GM19099 (cell line): ENCODE data around the gene TMEM255B.

Experiments
- POLR2A ChIP-seq: IDR thresholded peaks from 3 replicates; pipeline ENCODE4 v1.6.1; 2011; ENCODE audit warnings: low read depth; ENCODE audit not compliant: insufficient read length; ENCODE audit errors: extremely low read depth

The TMEM255B gene

DNA sequence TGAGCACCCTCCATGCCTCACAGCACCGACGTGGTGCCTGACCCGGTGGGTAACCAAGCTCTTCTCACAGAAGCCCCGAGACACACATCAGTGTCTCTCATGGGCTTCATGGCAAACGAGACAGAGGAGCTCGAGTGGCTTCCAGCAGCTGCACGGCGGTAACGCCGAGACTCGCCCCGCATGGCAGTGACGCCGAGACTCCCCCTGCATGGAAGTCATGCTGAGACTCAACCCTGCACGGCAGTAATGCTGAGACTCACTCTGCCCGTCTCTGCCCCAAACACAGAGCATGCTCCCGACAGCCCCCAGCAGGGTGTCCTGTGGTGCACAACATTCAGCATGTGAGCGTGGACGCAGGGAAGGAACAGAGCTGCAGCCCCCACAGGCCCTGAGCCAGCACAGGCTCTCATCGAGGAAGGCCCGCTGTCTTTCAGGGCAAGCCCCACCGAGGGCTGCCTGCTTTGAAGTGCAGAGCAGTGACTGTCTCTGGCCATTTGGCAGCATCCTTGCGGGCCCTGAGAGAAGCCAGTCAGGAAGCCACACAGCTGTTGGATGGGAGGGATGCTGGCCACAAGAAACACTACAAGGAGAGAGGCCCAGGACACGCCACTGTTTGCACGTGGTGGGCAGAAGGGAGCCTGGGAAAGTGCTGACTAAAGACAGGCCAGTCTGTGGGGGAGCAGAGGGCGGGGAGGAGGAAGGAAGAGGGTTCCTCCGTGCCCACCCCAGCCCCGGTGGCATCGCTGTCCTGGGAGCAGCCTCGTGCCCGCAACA lies 95.4 kb downstream of the TMEM255B start:
- no peak for TF ChIP-seq POLR2A

DNA sequence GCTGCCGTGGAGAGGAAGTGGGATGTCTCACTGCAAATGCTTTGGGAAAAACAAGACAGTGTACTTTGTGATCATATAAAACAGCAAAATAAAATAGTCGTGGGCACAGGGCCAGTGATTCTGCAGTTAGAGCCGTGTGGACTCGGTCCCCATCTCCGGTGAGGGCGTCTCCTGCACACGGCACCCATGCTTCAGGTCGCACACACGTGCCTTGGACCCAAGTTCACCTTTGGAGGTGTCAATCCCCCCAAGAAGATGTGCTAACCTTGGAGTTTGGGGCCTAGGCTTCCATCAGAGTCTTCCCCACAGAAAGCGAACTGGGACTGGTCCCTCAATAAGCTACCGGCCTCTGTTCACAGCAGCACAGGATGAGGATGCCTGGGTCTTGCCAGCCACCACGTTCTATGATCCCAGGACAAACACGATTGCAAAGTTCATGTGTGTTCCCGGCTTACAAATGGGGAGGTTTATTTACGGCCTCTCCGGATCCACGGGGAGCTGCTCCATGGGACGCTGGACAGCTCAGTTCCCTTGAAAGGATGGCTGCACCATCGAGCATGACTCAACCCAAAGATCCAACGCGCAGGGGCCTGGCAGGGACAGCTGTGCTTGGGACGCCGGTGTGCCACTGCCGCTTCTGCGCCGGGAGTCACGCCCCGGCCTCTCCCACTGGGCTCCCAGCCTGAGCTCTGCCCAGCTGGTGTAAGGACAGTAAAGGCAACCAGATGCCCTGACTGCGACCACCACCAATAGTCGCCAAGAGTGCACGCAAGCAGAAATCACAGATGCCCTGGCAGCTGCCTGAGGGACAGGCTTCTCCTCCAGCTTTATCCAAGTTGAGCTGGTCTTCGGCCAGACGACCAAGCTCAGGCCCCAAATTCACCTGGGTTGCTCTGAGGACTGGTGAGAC lies 96.2 kb downstream of the TMEM255B start:
- no peak for TF ChIP-seq POLR2A

DNA sequence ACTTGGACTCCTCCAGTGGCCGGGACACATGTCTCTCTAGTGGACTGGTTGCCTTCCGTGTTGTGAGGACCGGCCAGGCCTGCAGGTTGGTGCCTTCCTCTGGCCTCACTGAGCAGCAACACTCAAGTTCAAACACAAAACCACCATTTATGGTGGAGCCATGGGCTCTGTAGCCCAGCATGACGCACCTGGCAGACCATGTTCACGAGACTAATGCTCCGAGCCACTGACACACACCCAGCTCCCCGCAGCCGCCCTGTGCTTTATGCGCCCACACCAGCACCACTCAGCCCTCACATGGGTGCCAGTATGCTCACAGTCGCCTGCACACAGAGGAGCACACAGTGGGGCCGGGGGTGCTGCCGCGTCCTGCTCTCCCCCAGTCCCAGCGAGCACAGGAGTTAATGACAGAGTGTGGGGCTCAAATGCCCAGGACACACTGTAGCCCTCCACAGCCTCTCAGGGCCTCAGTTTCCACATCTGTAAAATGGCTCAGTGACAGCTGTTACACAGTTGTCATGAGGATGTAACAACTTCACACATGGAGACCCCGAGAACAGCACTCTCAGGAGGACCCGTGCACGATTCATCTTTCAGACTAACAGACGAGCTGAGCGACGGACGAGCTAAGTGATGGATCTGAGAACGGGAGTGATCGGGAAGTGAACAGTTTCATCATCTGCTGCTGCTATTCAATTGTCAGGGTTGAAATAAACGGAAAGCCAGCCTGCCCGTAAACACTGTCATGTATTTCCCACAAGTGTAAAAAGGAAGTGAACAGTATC lies 97.1 kb downstream of the TMEM255B start:
- no peak for TF ChIP-seq POLR2A

DNA sequence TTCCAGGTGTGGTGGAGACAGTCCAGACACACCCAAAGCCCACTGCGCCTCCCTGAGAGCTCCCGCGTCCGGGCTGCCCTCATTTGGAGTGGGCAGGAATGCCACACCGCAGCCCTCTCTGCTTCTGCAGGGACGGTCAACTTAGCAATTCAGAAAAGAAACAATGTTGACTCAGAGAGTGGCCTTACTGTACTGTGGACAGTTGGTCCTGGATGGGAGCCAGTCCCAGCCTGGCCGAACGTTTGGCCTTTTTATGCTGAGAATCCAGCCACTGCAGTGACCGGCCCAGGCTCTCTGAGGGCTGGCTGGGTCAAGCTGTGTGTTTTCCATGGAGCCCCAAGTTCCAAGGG lies 97.7 kb downstream of the TMEM255B start:
- TF ChIP-seq POLR2A = no peak

DNA sequence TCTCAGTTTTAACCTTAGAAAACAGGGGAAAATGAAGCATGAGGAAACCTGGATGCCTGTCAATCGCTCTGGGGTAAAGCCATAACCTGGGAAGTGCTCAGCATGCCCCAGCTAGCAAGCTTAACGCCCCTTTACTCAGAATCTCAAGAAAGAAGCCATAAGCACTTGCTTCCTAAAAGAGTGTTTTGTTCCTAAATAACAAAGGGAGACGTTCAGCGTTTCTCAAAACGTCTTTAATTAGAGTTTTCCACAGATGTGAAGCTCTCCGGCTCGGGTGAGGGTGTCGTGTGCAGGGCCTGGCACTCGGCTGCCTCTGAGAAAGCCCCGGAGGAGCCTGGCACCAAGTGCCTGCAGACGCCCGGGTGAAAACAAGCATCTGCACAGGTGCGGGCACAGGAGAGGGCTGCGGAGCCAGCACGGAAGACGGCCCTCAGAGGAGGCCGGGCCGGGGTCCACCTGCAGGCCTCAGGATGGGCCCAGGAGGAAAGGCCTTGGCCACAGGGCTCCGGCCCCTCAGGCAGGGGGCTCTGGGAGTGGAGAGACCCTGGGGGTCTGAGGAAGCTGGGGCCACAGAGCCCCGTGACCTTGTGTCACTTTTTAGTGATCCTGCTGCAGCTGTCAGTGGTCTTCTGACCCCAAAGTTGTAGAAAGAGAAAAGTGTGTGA lies 98.6 kb downstream of the TMEM255B start:
- no peak for TF ChIP-seq POLR2A

DNA sequence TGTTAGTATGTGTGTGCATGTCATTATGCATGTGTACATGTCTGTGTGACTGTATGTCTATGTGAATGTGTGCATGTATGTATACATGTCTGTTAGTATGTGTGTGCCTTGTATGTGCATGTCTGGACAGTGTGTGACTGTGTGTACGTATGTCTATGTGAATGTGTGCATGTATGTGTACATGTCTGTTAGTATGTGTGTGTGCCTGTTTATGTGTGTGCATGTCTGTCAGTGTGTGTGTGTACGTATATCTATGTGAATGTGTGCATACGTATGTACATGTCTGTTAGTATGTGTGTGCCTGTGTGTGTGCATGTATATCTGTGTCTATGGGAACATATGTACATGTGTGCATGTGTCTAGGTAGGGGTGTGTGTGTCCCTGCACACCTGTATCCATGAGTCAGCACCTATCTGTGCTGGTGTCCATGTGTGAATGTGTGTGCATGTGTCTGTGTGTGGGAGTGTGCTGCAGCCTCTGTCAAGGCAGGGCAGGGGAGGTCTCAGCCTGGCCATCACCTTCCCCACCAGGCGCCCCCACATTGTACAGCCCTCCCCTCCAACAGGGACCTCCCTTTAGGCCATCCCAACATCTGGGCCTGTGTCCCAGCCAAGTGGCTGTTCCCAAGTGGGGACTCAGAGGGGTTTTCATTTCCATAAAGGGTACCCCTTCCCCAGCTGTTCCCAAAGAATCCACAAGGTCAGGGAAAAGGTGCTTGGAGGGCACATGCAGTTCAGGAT lies 100.5 kb downstream of the TMEM255B start:
- TF ChIP-seq POLR2A = no peak

DNA sequence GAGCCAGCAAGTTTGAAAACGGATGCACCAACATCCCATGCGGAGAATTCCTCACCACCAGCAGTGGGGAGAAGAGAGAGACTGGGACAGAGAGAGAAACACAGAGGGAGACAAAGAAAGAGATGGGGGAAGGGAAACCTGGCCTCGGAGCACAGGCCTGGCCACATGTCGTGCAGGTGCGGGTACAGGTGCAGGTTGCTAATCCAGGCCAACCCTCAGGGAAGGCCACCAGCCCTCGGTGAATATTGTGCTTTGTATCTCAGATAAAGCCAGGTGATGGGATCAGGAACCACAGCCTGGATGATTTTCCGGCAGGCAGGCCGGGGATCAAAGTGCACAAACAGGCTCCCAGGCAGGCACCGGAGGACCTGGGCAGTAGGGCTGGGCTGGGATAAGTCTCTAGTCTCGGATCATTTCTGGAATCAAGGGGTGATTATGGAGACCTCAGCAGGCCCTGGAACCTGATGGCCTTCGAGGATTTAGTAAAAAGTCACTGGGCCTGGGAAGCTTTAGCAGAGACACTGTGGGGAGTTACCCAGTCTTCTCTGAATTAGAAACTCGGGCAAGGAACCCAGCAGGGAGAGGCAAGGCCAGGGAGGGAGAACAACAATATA lies 101.1 kb downstream of the TMEM255B start:
- no peak for TF ChIP-seq POLR2A

DNA sequence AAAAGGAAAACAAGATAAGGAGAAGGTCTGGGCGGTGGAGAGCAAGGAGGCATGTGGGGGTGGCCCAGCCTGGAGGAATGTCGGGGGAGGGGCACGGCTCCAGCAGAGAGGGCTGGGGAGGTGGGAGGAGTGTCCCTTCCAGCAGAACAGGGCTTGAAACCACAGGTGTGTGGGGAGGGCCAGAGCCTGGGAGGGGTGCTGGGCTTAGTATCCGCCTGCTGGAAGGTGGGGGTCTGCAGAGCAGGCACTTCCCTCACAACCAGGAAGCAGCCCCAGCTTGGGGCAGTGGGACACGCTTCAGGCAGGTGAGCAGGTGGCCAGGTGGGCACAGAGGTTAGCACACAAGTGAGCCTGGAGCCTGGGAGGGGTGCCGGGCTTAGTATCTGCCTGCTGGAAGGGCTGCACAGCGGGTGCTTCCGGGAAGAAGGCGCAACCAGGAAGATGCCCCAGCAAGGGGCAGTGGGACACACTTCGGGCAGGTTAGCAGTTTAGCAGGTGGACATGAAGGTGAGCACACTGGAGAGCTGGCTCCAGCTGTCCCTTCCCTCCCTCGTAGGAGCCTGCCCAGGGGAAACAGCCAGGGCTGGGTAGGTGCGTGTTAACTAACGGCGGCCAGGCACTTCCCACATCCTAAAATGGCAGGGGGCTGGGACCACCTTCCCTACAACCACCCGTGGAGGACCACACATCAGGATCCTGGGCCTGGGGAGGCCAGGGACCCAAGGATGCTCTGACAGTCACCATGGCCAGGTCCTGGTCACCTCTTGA lies 101.8 kb downstream of the TMEM255B start:
- no peak for TF ChIP-seq POLR2A

DNA sequence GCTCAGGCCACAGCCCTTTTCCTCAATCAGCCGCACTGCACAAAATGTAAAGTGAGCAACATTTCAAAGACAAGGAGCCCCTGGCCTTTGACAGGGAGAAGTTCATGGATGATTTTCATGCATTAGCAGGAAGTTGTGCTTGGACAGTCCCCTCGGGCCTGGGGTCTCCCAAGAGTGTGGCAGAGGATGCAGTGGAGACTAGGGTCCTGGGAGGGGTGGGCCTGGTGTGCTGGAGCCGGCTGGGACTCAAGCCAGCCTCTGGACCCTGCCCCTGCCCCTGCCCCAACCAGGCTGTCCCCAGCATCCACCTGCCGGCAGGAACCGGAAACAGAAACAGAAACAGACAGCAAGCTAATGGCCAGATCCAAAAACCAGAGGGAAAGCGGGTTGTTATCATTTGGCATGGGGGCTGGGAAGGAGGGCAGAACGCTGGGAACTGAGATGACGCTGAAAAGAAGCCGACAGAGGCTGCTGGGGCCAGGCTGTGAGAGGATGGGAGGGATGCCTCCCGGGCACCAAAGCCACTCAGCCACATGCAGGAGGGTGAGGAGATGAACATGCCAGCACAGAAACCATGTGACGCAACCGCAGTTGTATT lies 102.5 kb downstream of the TMEM255B start:
- TF ChIP-seq POLR2A = no peak

DNA sequence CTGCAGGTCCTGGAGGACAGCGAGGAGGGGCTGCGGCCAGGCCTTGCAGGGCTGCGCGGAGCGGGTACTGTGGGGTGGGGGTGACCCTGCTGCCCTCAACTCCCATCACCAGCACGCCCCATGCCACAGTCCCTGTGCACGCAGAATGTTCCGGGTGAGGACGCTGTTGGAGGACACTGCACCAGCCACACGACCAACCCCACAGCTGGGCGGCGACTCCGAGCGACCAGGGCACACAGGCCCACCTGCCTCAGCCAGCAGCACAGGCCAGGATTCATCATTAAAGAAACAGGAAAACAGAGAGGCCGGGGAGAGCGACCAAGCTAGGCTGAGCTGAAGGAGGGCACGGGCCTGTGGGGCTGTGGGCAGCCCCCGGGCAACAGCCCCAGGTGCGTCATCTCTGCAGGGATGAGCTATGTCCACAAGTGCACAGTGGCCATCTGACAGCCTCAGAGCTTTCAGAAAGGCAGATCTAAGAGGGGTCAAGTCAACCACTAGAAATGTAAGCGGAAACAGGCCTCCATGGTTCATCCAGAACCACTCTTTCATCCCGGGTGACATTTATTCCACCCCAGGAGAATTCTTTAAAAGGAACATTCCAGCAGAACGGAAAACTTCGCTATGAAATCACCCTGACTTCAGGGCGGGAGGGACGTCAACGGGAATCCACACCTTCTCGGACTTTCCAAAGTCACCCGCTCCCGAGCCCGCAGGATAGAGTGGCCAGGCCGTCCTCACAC lies 103.3 kb downstream of the TMEM255B start:
- no peak for TF ChIP-seq POLR2A

DNA sequence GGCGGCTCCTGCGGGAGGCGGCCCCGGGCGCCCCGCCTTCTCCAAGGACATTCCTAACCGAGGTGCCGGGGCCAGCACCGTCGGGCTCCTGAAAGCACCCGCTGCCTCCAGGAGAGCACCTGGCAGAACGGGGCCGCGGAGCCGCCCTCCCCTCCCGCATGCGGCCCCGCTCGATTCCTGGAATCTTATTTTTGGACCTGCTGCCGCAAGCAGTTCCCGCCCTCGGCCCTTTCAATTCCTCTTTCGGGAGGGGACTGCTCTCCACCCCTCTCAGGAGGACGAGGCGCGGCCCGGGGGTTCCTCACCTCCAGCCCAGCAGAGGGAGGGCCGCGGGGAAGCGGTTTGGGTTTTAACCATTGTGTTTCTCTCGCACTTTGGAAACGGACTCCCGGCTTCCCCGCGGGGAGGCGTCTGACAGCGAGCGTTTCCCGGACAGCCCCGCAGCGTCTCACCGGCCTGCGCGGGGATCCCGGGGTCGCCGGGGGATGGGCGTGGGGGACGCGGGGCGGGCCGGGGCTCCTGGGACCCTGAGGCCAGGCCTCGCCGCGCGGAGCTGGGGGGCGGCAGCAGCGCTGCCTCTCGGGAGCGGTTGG lies 104.0 kb downstream of the TMEM255B start:
- no peak for TF ChIP-seq POLR2A
